HUES6 (cell line): ENCODE measurements around the gene DROSHA.

ENCODE experiments used
- H3K27ac ChIP-seq: 2 replicates; pipeline ENCODE4 v1.7.0; 2013; ENCODE audit warnings: low read depth, mild to moderate bottlenecking, low read length, inconsistent platforms
- H3K27me3 ChIP-seq: 2 replicates; pipeline ENCODE4 v1.6.1; 2013; ENCODE audit warnings: low read length; ENCODE audit not compliant: control insufficient read depth, insufficient read depth
- H3K36me3 ChIP-seq: 2 replicates; pipeline ENCODE4 v1.6.1; 2013; ENCODE audit warnings: low read length; ENCODE audit not compliant: control insufficient read depth, insufficient read depth
- H3K4me1 ChIP-seq: 2 replicates; pipeline ENCODE4 v1.6.1; 2013; ENCODE audit warnings: low read length; ENCODE audit not compliant: control insufficient read depth, insufficient read depth
- H3K4me3 ChIP-seq: 2 replicates; pipeline ENCODE4 v1.5.1; 2013; ENCODE audit warnings: low read depth, low read length
- H3K9ac ChIP-seq: one replicate; pipeline ENCODE4 v1.6.1; 2013; ENCODE audit warnings: mild to moderate bottlenecking, low read length
- H3K9me3 ChIP-seq: 2 replicates; pipeline ENCODE4 v1.6.1; 2013; ENCODE audit warnings: low read depth, low read length; ENCODE audit not compliant: control insufficient read depth, insufficient read depth

Gene DROSHA

GRCh38 chr5:31417512-31417911 lies 114.4 kb downstream of the DROSHA start:
- H3K4me3 ChIP-seq, result no peak overlapping the region
- H3K4me1 ChIP-seq, result no peaks in the 10 kb centered on the region
- no peak overlapping the region for H3K9ac ChIP-seq
- no peak overlapping the region for H3K27ac ChIP-seq
- no peaks in the 10 kb centered on the region for H3K27me3 ChIP-seq
- H3K36me3 ChIP-seq, result peaks cover 68% of the 10 kb centered on the region
- no peaks in the 10 kb centered on the region for H3K9me3 ChIP-seq

GRCh38 chr5:31416547-31416946 lies 115.3 kb downstream of the DROSHA start:
- peaks cover 70% of the 10 kb centered on the region for H3K36me3 ChIP-seq
- H3K9ac ChIP-seq, result no peak overlapping the region
- H3K9me3 ChIP-seq, result no peaks in the 10 kb centered on the region
- H3K27ac ChIP-seq, result no peak overlapping the region
- H3K4me1 ChIP-seq, result no peaks in the 10 kb centered on the region
- no peaks in the 10 kb centered on the region for H3K27me3 ChIP-seq
- no peak overlapping the region for H3K4me3 ChIP-seq

- Histone ChIP-seq H3K27me3 (no peaks in the 10 kb centered on the region), H3K4me3 (no peak overlapping the region), H3K4me1 (no peaks in the 10 kb centered on the region), H3K9ac (no peak overlapping the region), H3K36me3 (peaks cover 67% of the 10 kb centered on the region), H3K9me3 (no peaks in the 10 kb centered on the region), H3K27ac (no peak overlapping the region)
Observed at GRCh38 chr5:31415960-31416359, 115.9 kb downstream of the DROSHA start.

GRCh38 chr5:31415009-31415923 lies 116.6 kb downstream of the DROSHA start:
- H3K27ac ChIP-seq, result no peak overlapping the region
- no peak overlapping the region for H3K9ac ChIP-seq
- peaks cover 67% of the 10 kb centered on the region for H3K36me3 ChIP-seq
- no peaks in the 10 kb centered on the region for H3K27me3 ChIP-seq
- H3K9me3 ChIP-seq, result no peaks in the 10 kb centered on the region
- H3K4me3 ChIP-seq, result no peak overlapping the region
- no peaks in the 10 kb centered on the region for H3K4me1 ChIP-seq

GRCh38 chr5:31413030-31413812 lies 118.7 kb downstream of the DROSHA start:
- no peak overlapping the region for H3K9ac ChIP-seq
- no peaks in the 10 kb centered on the region for H3K9me3 ChIP-seq
- peaks cover 65% of the 10 kb centered on the region for H3K36me3 ChIP-seq
- no peak overlapping the region for H3K27ac ChIP-seq
- H3K4me1 ChIP-seq, result no peaks in the 10 kb centered on the region
- no peaks in the 10 kb centered on the region for H3K27me3 ChIP-seq
- H3K4me3 ChIP-seq, result no peak overlapping the region

GRCh38 chr5:31412324-31412723 lies 119.6 kb downstream of the DROSHA start:
- no peak overlapping the region for H3K4me3 ChIP-seq
- no peaks in the 10 kb centered on the region for H3K9me3 ChIP-seq
- H3K4me1 ChIP-seq, result no peaks in the 10 kb centered on the region
- no peaks in the 10 kb centered on the region for H3K27me3 ChIP-seq
- H3K36me3 ChIP-seq, result peaks cover 65% of the 10 kb centered on the region
- no peak overlapping the region for H3K9ac ChIP-seq
- H3K27ac ChIP-seq, result no peak overlapping the region

GRCh38 chr5:31410089-31410488 lies 121.8 kb downstream of the DROSHA start:
- peaks cover 68% of the 10 kb centered on the region for H3K36me3 ChIP-seq
- no peaks in the 10 kb centered on the region for H3K27me3 ChIP-seq
- no peak overlapping the region for H3K9ac ChIP-seq
- no peak overlapping the region for H3K4me3 ChIP-seq
- no peak overlapping the region for H3K27ac ChIP-seq
- no peaks in the 10 kb centered on the region for H3K4me1 ChIP-seq
- H3K9me3 ChIP-seq, result no peaks in the 10 kb centered on the region

- Histone ChIP-seq H3K9ac (no peak overlapping the region), H3K27ac (no peak overlapping the region), H3K36me3 (peaks cover 69% of the 10 kb centered on the region), H3K4me1 (no peaks in the 10 kb centered on the region), H3K9me3 (no peaks in the 10 kb centered on the region), H3K27me3 (no peaks in the 10 kb centered on the region), H3K4me3 (no peak overlapping the region)
Observed at GRCh38 chr5:31408814-31409213, 123.1 kb downstream of the DROSHA start.

- H3K27ac ChIP-seq, result no peak overlapping the region
- peaks cover 65% of the 10 kb centered on the region for H3K36me3 ChIP-seq
- H3K9ac ChIP-seq, result no peak overlapping the region
- H3K4me1 ChIP-seq, result no peaks in the 10 kb centered on the region
- H3K4me3 ChIP-seq, result no peak overlapping the region
- no peaks in the 10 kb centered on the region for H3K9me3 ChIP-seq
- no peaks in the 10 kb centered on the region for H3K27me3 ChIP-seq
Observed at GRCh38 chr5:31407921-31408693, 123.8 kb downstream of the DROSHA start.

GRCh38 chr5:31404325-31404724 lies 127.6 kb downstream of the DROSHA start:
- Histone ChIP-seq H3K9me3 (no peaks in the 10 kb centered on the region), H3K4me3 (no peak overlapping the region), H3K27ac (no peak overlapping the region), H3K36me3 (peaks cover 63% of the 10 kb centered on the region), H3K9ac (no peak overlapping the region), H3K4me1 (no peaks in the 10 kb centered on the region), H3K27me3 (no peaks in the 10 kb centered on the region)
